Fibroblast of the aortic adventitia (primary cell): ENCODE measurements around the gene MAN2B2. TPM values are rescaled to one million over a fixed set of nuclear protein-coding genes. Genes with fewer than 3 reads are reported as not detected.

Experiments
- DNase-seq: peaks from one replicate; pipeline ENCODE4 v3.0.0-alpha.2; 2010; ENCODE audit warnings: low read depth
- H3K4me3 ChIP-seq: 2 replicates; pipeline ENCODE4 v1.5.1; 2011; ENCODE audit warnings: low read depth, mild to moderate bottlenecking, control low read depth, low read length, moderate library complexity
- CTCF ChIP-seq: IDR thresholded peaks from 2 replicates; pipeline ENCODE4 v1.5.1; 2011; ENCODE audit warnings: mild to moderate bottlenecking, low read length, control low read depth, inconsistent platforms; ENCODE audit not compliant: insufficient read depth
- total RNA-seq: library from RNA; depleted of rRNA; stranded (reverse); fragments of >200 nt; gene quantifications from 2 replicates; pipeline ENCODE4 v1.2.3, GENCODE V29; 2012; ENCODE audit warnings: low replicate concordance

Gene MAN2B2
- total RNA-seq: 17.3 and 25.9 TPM in 2 replicates

GRCh38 chr4:6574747-6575502 is at the start of gene MAN2B2:
Gene MAN2B2, plus strand, starts transcription at chr4:6575189. Its CDS starts 22 bp downstream, at chr4:6575211.
- DNase-seq: peak; percentile 58
- no peak for TF ChIP-seq CTCF
- peak within 1 kb of the TSS; percentile 96 for H3K4me3 ChIP-seq

- no peak for DNase-seq
- TF ChIP-seq CTCF: no peak
- H3K4me3 ChIP-seq: no peak overlapping the region
These were observed 49.5 kb upstream of the MAN2B2 start for GRCh38 chr4:6525474-6525873.

- DNase-seq: no peak
- TF ChIP-seq CTCF: no peak
- H3K4me3 ChIP-seq: no peak overlapping the region
These were observed 48.8 kb upstream of the MAN2B2 start for GRCh38 chr4:6526156-6526555.

GRCh38 chr4:6526671-6527091 is 48.3 kb upstream of the MAN2B2 start:
- no peak for DNase-seq
- no peak overlapping the region for H3K4me3 ChIP-seq
- TF ChIP-seq CTCF: no peak

- DNase-seq: no peak
- no peak for TF ChIP-seq CTCF
- H3K4me3 ChIP-seq: no peak overlapping the region
These were observed 47.7 kb upstream of the MAN2B2 start for GRCh38 chr4:6527259-6527658.

- DNase-seq: no peak
- no peak for TF ChIP-seq CTCF
- no peak overlapping the region for H3K4me3 ChIP-seq
These were observed 47.0 kb upstream of the MAN2B2 start for GRCh38 chr4:6527683-6528595.
